Measurements from ENCODE around the gene FKBP14.

DNA sequence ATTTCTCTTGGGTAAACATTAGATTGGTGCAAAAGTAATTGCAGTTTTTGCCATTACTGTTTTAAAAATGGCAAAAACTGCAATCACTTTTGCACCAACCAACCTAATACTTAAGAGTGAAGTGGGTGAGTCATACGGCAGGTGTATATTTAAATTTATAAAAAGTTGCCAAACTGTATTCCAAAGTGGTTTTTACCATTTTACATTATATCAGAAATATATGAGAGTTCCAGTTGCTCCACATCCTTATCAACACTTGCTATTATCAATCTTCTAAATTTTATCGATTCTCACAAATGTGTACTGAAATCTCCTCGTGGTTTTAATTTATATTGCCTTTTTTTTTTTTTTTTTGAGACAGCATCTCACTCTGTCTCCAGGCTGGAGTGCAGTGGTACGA lies 33.4 kb downstream of the FKBP14 start:
- TF ChIP-seq, protein P1, sequence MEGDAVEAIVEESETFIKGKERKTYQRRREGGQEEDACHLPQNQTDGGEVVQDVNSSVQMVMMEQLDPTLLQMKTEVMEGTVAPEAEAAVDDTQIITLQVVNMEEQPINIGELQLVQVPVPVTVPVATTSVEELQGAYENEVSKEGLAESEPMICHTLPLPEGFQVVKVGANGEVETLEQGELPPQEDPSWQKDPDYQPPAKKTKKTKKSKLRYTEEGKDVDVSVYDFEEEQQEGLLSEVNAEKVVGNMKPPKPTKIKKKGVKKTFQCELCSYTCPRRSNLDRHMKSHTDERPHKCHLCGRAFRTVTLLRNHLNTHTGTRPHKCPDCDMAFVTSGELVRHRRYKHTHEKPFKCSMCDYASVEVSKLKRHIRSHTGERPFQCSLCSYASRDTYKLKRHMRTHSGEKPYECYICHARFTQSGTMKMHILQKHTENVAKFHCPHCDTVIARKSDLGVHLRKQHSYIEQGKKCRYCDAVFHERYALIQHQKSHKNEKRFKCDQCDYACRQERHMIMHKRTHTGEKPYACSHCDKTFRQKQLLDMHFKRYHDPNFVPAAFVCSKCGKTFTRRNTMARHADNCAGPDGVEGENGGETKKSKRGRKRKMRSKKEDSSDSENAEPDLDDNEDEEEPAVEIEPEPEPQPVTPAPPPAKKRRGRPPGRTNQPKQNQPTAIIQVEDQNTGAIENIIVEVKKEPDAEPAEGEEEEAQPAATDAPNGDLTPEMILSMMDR (IDR thresholded peaks at IDR 0.05; ENCODE audit: insufficient read depth, low read length) = no peak
- TF ChIP-seq, protein P2, sequence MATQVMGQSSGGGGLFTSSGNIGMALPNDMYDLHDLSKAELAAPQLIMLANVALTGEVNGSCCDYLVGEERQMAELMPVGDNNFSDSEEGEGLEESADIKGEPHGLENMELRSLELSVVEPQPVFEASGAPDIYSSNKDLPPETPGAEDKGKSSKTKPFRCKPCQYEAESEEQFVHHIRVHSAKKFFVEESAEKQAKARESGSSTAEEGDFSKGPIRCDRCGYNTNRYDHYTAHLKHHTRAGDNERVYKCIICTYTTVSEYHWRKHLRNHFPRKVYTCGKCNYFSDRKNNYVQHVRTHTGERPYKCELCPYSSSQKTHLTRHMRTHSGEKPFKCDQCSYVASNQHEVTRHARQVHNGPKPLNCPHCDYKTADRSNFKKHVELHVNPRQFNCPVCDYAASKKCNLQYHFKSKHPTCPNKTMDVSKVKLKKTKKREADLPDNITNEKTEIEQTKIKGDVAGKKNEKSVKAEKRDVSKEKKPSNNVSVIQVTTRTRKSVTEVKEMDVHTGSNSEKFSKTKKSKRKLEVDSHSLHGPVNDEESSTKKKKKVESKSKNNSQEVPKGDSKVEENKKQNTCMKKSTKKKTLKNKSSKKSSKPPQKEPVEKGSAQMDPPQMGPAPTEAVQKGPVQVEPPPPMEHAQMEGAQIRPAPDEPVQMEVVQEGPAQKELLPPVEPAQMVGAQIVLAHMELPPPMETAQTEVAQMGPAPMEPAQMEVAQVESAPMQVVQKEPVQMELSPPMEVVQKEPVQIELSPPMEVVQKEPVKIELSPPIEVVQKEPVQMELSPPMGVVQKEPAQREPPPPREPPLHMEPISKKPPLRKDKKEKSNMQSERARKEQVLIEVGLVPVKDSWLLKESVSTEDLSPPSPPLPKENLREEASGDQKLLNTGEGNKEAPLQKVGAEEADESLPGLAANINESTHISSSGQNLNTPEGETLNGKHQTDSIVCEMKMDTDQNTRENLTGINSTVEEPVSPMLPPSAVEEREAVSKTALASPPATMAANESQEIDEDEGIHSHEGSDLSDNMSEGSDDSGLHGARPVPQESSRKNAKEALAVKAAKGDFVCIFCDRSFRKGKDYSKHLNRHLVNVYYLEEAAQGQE (IDR thresholded peaks at IDR 0.05; ENCODE audit: insufficient replicate concordance, low read depth) = no peak
- TF ChIP-seq GABPA (IDR thresholded peaks at IDR 0.05; ENCODE audit: low read depth) = no peak
